ENCODE measurements around the gene ATF3.
"Not testable (repeated sequence)": the region's sequence is repeated elsewhere in the genome, so short reads cannot be mapped to it uniquely, and the experiment has no call there.

Gene ATF3

DNA sequence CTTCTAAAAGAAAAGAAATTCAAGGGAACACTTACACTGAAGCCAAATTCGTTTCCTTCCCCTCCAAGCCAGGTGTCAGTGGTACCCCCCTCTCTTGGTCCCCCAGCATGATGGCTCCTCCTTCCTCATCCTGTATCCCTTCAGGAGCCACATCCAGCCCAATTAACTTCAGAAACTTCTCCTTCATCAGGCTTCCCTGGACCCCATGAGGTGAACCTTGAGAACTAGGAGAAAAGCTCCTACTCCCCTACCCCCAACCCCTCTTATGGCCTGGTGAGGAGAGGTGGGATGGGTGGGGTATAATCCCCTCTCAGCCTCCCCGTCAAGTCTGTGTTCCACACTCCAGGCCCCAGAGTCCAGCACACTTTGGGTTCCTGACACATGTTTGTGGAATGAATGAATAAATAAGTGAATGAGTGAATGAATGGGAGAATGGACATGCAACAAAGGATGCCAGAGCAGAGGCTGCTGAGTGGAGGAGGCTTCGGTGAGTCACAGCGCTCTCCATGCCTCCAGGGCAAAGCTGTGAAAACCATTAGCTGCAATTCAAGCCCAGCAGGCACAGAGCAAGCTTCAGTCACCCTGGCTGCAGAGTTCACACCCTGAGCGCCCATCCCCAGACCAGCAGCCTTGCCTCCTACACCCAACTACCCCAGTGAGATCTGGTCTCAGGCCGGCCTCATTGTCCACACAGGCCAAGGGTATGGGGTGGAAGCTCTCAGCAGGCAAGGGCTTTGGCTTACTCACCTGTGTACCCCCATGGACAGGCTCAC lies 47.3 kb downstream of the ATF3 start:
- DNase-seq: no peak

- no peak for DNase-seq
Observed at GRCh38 chr1:212656730-212657129, 48.2 kb downstream of the ATF3 start.

GRCh38 chr1:212658250-212658649 lies 49.7 kb downstream of the ATF3 start:
- not testable (repeated sequence) for DNase-seq

DNA sequence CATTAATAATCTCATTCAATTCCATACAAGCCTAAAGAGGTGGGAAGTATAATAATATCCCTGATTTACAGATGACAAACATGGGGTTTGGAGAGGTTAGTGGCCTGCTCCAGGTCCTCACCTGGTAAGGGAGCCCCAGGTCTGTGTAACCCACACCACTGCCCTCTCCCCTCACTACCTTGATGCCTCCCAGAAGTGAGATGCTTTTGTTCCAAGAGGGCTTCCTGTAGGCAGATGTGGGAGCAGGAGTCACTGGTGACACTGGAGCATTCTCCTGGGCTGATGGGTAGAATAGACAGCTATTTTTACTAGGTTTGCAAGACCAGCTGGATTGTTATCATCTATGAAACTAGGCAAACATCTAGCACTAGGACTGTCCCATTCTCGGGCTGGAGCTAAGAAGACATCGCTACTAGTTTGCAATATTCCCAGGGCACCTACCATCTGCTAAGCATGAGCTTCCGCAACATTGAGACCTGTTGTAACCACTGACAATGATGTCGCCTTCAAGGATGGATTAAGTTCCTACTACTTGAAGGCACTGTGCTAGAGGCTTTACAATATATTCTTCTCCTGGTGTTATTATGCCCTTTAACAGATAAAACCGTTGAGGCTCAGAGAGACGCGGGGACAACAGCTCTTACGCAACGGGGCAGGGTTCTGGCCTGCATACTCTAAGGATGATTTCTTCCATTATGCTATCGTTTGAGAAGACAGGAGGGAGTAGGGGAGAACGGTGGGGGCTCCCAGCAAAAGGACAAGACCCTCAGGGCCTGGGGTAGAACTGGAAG lies 56.0 kb downstream of the ATF3 start:
- no peak for DNase-seq

DNA sequence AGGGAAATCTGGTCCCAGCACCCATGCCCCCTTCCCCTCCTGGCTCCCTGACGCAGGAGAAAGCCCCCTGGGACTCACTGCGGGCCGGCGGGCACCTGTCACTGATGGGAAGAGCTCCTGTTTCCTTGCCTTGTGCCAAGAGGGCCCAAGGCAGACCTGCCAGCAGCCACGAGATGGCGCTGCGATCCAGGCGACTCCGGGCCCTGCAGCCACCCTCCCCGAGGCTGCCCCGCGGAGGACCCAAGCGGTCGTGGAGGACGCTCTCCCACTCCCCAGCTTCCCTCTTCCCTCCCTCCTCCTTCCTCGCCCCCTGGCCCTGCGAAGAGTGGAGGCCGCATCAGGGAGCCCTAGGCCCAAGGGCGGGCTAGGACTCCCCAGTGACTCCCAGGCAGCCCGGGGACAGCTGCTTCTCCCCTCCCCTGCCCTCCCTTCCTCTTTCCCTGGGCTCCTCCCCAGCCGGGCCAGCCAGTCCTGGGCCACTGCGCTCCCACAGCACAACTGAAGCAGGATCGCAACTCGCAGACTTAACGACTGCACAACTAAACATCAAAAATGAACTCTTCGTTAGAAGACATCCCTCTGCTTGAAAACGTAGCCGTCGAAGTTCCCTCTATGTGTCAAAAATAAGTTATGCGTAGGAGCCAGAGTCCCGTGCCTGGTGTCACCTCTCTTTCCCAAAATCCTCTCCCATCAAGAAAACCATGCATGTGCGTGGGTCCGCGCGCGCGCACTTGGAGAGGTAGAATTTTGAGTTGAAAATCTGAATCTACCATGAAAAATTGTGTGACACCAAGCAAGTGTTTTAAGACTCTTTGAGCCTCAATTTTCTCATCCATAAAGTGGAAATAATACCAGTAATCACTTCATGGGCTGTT lies 56.9 kb downstream of the ATF3 start:
- DNase-seq: peak; percentile 84

GRCh38 chr1:212666116-212666775 lies 57.7 kb downstream of the ATF3 start:
- no peak for DNase-seq

- DNase-seq: no peak
Observed at GRCh38 chr1:212667223-212668139, 58.9 kb downstream of the ATF3 start.

DNA sequence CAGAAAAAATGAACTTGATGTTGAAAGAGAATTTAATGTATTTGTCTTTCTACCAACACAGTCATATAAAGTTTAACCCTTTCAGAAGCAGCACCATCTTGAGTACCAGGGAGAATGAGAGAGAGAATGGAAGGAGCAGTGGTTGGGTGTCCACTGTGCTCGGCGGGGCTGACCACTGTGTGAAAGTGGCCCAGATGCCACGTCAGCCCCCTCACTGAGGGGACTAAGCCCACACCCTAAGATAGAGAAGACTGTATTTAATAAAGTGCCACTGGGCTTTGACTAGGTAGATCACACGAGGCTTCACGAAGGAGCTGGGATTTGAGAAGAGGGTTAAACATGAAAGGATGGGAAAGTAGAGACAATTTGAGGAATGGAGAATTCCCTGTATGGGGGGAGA lies 59.9 kb downstream of the ATF3 start:
- DNase-seq: no peak

DNA sequence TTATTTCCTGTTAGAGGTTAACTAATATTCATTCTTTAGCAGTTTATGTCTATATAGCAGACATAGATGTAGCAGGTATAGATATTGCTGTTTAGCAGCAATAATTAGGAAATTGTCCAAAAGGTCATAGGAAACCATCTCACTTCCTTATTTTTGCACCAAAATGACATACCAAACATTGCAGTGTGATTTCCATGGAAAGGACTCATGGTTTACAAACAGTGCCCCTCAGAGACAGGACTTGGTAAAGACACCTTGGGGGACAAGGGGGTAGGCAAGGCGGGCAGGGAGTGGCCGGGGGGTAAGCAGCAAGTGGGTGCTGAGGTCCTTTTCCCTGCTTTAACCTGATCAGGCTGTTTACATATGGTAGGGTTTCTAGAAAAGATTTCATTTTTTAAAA lies 60.5 kb downstream of the ATF3 start:
- DNase-seq: no peak

DNA sequence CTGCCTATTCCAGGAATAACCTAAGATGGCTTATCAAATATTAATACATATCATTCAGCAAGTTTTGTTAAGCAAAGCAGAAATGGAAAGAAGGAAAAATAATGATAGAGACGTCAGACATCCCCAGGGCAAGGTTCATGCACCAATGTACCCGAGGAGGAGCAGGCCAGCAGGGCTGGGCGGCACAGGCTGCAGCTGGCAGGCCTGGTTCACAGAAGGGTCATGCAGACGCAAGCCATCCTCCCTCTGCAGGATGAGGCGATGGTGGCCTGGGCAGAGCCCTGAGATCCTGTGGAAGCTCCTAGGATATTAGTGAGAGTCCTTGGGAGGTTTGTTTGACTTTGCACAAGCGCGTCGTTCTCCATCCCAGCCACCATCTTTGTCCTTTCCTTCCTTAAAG lies 61.0 kb downstream of the ATF3 start:
- no peak for DNase-seq

- no peak for DNase-seq
Observed at GRCh38 chr1:212670301-212670700, 61.7 kb downstream of the ATF3 start.

Measured in NCI-H1436 treated with DMSO at 0.1 percent for 48 hours (cell line).